Umbilical cord (tissue), 2 donors: Measurements from ENCODE around the gene PDSS1. TPM values are rescaled to one million over a fixed set of nuclear protein-coding genes. Genes with fewer than 3 reads are reported as not detected.
"Not testable (repeated sequence)": the region's sequence is repeated elsewhere in the genome, so short reads cannot be mapped to it uniquely, and the experiment has no call there.

Source experiments
- DNase-seq: peaks from one replicate; pipeline ENCODE4 v3.0.0-alpha.2; 2015; ENCODE audit warnings: low spot score
- total RNA-seq: library from RNA; depleted of rRNA; stranded (reverse); fragments of >200 nt; gene quantifications from one replicate; pipeline ENCODE4 v1.2.3, GENCODE V29; 2014; ENCODE audit warnings: low replicate concordance; ENCODE audit not compliant: insufficient read depth

PDSS1 gene
- total RNA-seq: 12.8 TPM

GRCh38 chr10:26697163-26697921, at the start of gene PDSS1:
TSS of gene PDSS1 (plus strand) at chr10:26697701. CDS start at chr10:26697712, 11 bp downstream.
- peak; percentile 84 for DNase-seq

- DNase-seq: not testable (repeated sequence)
Observed at GRCh38 chr10:26648245-26648636, 49.3 kb upstream of the PDSS1 start.

- DNase-seq: no peak
Observed at GRCh38 chr10:26650406-26650805, 47.1 kb upstream of the PDSS1 start.

DNA sequence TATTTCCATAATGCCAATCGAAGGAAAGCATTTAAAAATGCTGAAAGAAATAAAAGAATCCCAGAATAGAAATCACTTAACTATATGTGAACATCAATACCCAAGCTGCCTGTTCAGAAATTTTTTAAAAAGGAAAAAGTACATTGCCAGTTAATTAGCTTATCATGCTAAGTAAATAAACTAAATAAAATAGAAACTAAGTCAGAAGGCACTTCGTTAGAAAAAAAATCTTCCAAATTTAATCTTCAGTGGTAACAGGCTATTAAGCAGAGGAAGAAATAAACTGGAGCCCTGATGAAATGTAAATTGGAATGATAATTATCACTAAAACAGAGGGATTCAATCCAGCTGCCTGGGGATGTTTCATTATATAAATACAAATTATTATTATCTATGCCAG, 46.0 kb upstream of the PDSS1 start:
- not testable (repeated sequence) for DNase-seq

GRCh38 chr10:26653004-26653403, 44.5 kb upstream of the PDSS1 start:
- no peak for DNase-seq

- DNase-seq: peak; percentile 7
Observed at GRCh38 chr10:26655746-26656145, 41.8 kb upstream of the PDSS1 start.

- no peak for DNase-seq
Observed at GRCh38 chr10:26662864-26663263, 34.6 kb upstream of the PDSS1 start.

DNA sequence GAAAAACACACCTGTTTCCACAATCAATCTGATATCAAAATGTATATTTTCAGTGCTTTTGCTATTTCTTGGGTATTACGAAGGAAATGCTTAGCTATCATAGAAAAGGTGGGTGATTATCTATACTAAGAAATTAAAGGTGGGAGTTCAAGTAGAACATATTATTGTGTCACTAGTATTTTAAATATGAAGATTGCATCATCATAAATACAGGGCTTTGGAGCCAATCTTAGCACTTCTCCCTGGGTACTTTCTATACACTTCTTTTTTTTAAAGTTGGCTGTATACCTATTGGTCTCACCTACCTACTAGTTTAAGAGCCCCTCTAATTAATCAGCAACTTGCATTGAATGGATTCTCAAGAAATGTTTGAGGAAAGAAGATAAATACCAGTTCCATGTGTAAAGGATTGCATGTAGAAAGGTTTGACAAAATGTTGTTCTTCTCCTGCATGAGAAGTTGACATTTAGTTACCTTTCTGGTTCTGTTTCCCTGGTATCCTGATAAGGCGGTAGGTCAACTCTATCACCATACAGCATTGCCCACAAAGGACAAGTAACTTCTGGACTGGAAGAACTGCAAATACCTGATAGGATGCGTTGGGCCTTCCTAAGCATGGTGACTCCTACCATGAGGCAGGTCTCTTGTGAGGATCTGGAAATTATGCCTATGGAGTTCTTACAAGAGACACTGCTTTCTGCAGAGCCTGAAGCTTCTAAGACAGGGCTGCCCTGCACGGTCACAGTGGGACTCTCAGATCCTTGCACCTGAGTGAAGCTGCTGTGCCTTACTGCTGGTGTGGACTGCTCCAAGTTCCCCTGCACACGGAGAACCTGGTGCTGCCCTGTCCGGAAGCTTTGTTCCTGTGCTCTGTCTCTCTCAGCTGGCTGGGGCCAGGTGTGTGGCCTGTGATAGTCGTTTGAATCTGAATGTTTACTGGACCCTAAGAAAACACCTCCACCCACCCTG, 32.1 kb upstream of the PDSS1 start:
- DNase-seq: no peak

- DNase-seq: no peak
Observed at GRCh38 chr10:26675873-26676257, 21.6 kb upstream of the PDSS1 start.

DNA sequence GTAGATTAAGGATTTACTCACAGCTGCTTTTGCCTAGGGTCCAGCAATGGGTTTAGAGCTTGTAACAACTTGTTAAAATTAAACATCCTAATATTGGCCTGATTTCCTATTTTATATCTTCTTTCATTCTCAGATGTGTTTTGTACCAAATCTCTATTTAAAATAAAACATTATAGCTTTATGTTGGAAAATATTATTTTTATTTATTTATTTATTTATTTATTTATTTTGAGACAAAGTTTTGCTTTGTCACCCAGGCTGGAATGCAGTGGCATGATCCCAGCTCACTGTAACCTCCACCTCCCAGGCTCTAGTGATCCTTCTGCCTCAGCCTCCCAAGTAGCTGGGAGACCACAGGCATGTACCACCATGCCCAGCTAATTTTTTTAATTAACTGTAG, 17.9 kb upstream of the PDSS1 start:
- DNase-seq: no peak

DNA sequence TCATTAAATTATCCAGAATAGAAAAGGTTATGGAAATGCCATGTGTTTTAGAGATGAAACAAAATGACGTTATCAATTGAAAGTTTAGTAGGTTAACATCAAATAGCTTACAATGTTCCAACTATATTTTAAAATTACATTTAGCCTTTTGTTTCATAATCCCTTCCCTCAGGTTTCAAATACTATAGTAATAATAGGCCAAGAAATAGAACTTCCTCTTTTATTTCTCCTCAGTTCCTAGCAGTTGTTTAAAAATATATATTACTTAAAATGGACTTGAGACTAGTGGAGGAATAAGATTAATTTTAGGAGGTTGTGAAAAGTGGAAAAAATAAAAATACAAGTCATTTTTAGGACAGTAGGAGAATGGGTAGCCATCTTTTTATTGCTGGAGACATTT, 16.4 kb upstream of the PDSS1 start:
- DNase-seq: no peak

DNA sequence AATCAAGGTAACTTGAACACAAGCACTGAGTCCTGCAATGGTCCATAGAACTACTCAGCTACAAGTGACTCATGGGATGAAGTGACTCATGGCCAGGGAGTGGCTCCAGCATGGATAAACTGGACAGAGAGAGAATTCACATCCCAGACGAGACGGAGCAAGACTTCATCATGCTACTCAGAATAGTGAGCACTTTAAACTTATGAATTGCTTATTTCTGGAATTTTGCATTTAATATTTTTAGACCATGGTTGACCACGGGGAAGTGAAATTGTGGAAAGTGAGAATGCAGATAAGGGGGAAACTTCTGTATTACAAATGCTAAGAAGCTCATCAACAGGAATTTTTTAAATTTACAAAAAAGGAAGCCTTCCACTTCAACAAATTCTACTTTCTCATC, 15.5 kb upstream of the PDSS1 start:
- DNase-seq: peak; percentile 50

DNA sequence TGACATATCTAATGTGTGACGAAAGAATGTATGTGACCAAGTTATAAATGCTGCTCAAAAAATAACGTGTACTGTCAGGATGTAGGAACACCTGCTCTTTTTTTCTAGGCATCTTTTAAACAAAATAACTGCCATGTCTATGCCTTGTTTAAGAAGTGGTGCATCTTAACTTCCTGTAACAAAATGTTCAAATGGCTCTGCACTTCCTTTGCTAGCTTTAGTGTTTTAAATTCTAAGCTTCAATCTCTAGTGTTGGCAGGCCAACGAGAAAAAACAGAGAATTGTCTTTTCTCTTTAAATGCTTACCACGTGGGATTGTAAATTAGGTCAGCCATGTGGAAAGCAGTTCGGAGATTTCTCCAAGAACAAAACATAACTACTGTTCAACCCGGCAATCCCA, 14.6 kb upstream of the PDSS1 start:
- DNase-seq: no peak

DNA sequence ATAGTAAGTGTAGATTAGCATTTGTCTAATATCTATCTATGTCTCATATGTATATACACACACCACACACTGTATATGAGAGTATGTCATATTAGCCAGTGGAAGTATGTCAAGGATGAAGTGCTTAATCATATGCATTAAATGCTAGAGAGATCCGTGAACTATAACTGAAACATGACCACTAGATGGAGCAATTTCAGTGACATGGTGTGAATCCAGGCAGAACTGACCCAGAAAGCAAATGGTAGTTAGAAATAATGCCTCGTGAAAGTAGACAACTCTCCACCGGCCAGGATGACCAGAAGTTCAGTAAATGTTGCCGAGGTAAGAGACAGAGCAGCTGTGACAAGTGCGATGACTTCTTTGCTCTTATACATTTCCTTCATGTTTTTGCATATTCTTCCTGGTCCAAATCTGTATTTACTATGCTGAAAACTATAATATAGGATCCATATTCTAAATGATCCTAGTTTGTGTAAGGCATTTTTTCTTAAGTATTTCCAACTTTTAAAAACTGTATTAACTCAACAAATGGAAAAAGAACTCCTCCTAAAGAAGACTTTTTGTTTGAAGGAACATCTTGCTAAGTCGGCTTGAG, 12.7 kb upstream of the PDSS1 start:
- peak; percentile 48 for DNase-seq

- DNase-seq: no peak
Observed at GRCh38 chr10:26685441-26685840, 12.1 kb upstream of the PDSS1 start.

DNA sequence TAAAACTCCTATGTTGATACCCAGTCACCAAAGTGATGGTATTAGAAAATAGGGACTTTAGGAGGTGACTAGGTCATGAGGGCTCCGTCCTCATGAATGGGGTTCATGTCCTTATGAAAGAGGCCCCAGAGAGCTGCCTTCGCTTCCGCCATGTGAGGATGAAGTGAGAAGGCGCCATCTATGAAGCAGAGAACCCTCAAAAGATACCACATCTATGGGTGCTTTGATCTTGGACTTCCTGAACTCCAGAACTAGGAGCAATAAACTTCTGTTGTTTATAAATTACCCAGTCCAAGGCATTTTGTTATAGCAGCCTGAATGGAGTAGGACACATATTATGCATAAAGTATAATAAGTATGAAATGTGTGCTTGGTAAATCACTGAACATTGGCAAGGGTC, 8.1 kb upstream of the PDSS1 start:
- DNase-seq: no peak

DNA sequence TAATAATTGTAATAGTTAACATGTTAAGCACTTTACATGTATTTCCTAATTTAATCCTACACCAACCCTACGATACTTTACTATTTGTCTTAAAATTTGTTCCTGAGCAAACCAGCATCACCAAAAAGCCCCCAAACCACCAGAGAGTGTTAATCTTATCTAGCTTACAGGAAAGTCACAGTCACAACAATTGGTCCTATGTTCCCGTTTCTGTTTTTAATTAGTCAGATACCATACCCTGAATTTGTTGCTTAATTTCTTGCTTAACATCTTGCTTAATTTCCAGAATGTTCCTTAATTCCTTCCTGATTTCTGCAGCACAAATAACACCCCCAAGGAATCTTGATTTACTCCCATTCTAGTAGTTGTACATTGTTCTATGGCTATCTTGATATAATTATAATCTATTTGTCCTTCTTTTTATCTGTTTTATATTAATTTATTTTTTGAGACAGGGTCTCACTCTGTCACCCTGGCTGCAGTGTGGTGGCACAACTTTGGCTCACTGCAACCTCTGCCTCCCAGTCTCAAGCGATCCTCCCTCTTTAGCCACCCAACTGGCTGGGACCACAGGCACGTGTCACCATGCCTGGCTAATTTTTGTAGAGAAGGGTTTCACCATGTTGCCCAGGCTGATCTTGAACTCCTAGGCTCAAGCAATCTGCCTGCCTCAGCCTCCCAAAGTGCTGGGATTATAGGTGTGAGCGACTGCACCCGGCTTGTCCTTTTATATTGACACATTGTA, 6.6 kb upstream of the PDSS1 start:
- no peak for DNase-seq

GRCh38 chr10:26694536-26694935, 3.0 kb upstream of the PDSS1 start:
- not testable (repeated sequence) for DNase-seq

GRCh38 chr10:26696786-26697162, 727 bp upstream of the PDSS1 start:
- DNase-seq: no peak

DNA sequence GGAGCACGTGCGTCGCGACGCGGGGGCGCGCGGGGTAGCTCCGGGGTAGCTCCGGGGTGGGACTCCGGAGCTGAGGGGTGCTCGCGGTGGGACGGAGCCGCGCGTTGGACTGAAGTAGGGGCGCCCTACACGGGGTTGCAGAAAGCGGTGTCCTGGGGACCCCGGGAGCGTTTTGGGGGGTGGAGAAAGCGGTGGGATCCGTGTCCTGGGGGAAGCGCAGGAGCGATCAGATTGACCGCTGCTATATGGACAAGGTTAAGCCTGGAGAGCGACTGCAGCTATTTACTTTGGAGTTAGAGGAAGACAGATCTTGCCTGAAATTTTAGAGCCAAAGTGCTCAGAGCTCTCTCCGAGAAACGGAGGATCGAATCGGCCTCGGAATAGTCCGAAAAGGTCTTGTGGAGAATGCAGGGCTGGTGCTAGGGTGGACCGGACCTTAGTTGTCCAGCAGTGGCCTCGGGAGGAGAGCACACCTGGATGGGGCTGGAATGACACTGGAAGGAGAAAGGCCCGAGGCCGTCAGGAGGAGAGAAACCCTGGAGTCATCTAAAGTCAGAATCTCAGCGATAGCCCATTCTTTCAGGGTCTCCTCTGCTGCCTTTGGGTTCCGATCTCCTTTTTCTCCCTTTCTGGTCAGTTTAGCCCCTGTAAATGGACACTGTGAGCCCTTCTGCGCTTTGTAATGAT, 564 bp downstream of the PDSS1 start:
- DNase-seq: no peak

- no peak for DNase-seq
Observed at GRCh38 chr10:26698909-26699308, 1.4 kb downstream of the PDSS1 start.
